B cell (primary cell): ENCODE results near the gene TCERG1L. TPM values are rescaled to one million over a fixed set of nuclear protein-coding genes. Genes with fewer than 3 reads are reported as not detected.

Experiments used
- ATAC-seq: fragments of 200-7000 bp; cut with Tn5 transposase; one replicate; pipeline ENCODE4 v1.10.0; 2021; ENCODE audit warnings: low read depth, mild to moderate bottlenecking, moderate number of reproducible peaks, moderate library complexity
- CTCF ChIA-PET: fragments of 350-600 bp; sonication (Branson Sonifier 250); formaldehyde crosslinking; loops from one replicate; lab custom pipeline; 2021; ENCODE audit warnings: antibody characterized with exemption, inconsistent platforms; lab: Charles Lee
- POLR2A ChIA-PET: fragments of 350-600 bp; sonication (Branson Sonifier 250); formaldehyde crosslinking; loops from one replicate; lab custom pipeline; 2021; ENCODE audit warnings: antibody characterized with exemption; lab: Charles Lee
- DNase-seq: peaks from one replicate; pipeline ENCODE4 v3.0.0; 2013
- H2AFZ ChIP-seq: 2 replicates; pipeline ENCODE4 v1.6.1; 2012; ENCODE audit warnings: mild to moderate bottlenecking, low read depth, low read length; ENCODE audit not compliant: insufficient read depth, poor library complexity, severe bottlenecking
- H3K27ac ChIP-seq, 2 donors: 1 replicate in 1 of 2; 2 replicates in 1 of 2; pipeline ENCODE4 v1.5.1; 2012 to 2013; ENCODE audit warnings: low read length in 2 of 2, mild to moderate bottlenecking in 2 of 2, moderate library complexity in 1 of 2
- H3K27me3 ChIP-seq, 4 experiments: fragments of 200-600 bp in 1 of 4; sonication (generic) in 1 of 4; replicated peaks in 1 of 4; 1 replicate in 2 of 4; 2 replicates in 2 of 4; pipeline versions ENCODE4 v1.6.1 to v1.7.0; 2013 to 2016; ENCODE audit warnings: low read length in 3 of 4, mild to moderate bottlenecking in 2 of 4, mixed read lengths in 1 of 4, moderate library complexity in 1 of 4; ENCODE audit not compliant: insufficient read depth in 4 of 4, control insufficient read depth in 3 of 4; ENCODE audit errors: control extremely low read depth in 1 of 4
- H3K36me3 ChIP-seq, 2 experiments: replicated peaks in 1 of 2; 1 replicate in 1 of 2; 2 replicates in 1 of 2; pipeline versions ENCODE4 v1.6.1 to v1.7.1; 2013; ENCODE audit warnings: low read length in 1 of 2; ENCODE audit not compliant: insufficient read depth in 2 of 2, control insufficient read depth in 1 of 2; ENCODE audit errors: control extremely low read depth in 1 of 2, extremely low read depth in 1 of 2
- H3K4me1 ChIP-seq, 2 donors: fragments of 200-600 bp in 1 of 2; sonication (generic) in 1 of 2; 1 replicate in 1 of 2; 2 replicates in 1 of 2; pipeline versions ENCODE4 v1.5.1 to v1.6.1; 2013 to 2017; ENCODE audit warnings: low read length in 2 of 2; ENCODE audit not compliant: control insufficient read depth in 2 of 2, insufficient read depth in 2 of 2
- H3K4me2 ChIP-seq: replicated peaks from 2 replicates; pipeline ENCODE3; 2012; ENCODE audit warnings: mild to moderate bottlenecking, low read depth, low read length; ENCODE audit not compliant: poor library complexity, severe bottlenecking
- H3K4me3 ChIP-seq, 5 experiments: fragments of 200-600 bp in 1 of 5; sonication (generic) in 1 of 5; 1 replicate in 3 of 5; 2 replicates in 2 of 5; pipeline versions ENCODE4 v1.5.1 to v1.7.0; 2011 to 2016; ENCODE audit warnings: low read length in 4 of 5, mild to moderate bottlenecking in 4 of 5, low read depth in 2 of 5, control low read depth in 1 of 5, moderate library complexity in 1 of 5; ENCODE audit not compliant: insufficient read depth in 1 of 5; ENCODE audit errors: control extremely low read depth in 1 of 5, extremely low read depth in 1 of 5
- H3K79me2 ChIP-seq: fragments of 200-600 bp; sonication (generic); one replicate; pipeline ENCODE4 v1.6.0; 2016; ENCODE audit warnings: low read length; ENCODE audit not compliant: control insufficient read depth, insufficient read depth
- H3K9ac ChIP-seq: fragments of 200-600 bp; sonication (generic); 2 replicates; pipeline ENCODE4 v1.6.1; 2017; ENCODE audit warnings: mild to moderate bottlenecking, low read length, moderate library complexity
- H3K9me3 ChIP-seq, 3 donors: one replicate each; pipeline versions ENCODE4 v1.6.1 to v1.7.1; 2013; ENCODE audit warnings: low read length in 2 of 3; ENCODE audit not compliant: control insufficient read depth in 2 of 3, insufficient read depth in 1 of 3; ENCODE audit errors: control extremely low read depth in 1 of 3
- H4K20me1 ChIP-seq: 2 replicates; pipeline ENCODE4 v1.6.0; 2012; ENCODE audit warnings: mild to moderate bottlenecking, low read length; ENCODE audit not compliant: insufficient read depth, control insufficient read depth, poor library complexity, severe bottlenecking
- H3K27ac Mint-ChIP-seq: one replicate; pipeline ENCODE4 v1.8.0; 2021; ENCODE audit warnings: mixed read lengths
- H3K27me3 Mint-ChIP-seq: one replicate; pipeline ENCODE4 v1.8.0; 2021; ENCODE audit warnings: mixed read lengths
- H3K4me1 Mint-ChIP-seq: one replicate; pipeline ENCODE4 v1.8.0; 2021; ENCODE audit warnings: mixed read lengths
- H3K4me3 Mint-ChIP-seq: one replicate; pipeline ENCODE4 v1.8.0; 2021; ENCODE audit warnings: mixed read lengths
- H3K9me3 Mint-ChIP-seq: one replicate; pipeline ENCODE4 v1.8.0; 2022; ENCODE audit warnings: mixed read lengths; ENCODE audit not compliant: insufficient read depth
- EZH2 ChIP-seq: IDR thresholded peaks from 2 replicates; pipeline ENCODE4 v1.6.1; 2012; ENCODE audit warnings: borderline replicate concordance, low read depth, mild to moderate bottlenecking, moderate library complexity, low read length; ENCODE audit not compliant: insufficient read depth, poor library complexity, severe bottlenecking
- WGBS: methylation state at CpG from one replicate; pipeline ENCODE4 v1.1.5; 2013; ENCODE audit warnings: missing lambda C conversion rate; ENCODE audit not compliant: insufficient coverage; 5-methylcytosine and 5-hydroxymethylcytosine counted together
- intact Hi-C: fragments of 100-400 bp; cut with micrococcal nuclease; formaldehyde crosslinking; loops from one replicate; pipeline ENCODE4 v1.10.0; 2022
- polyA plus RNA-seq: library from polyadenylated mRNA; depleted of rRNA; stranded (reverse); fragments of >200 nt; gene quantifications from 2 replicates; pipeline ENCODE4 v1.2.3, GENCODE V29; 2012
- total RNA-seq, 2 donors: library from RNA; stranded (reverse); fragments of 120-200 nt in 1 of 2; gene quantifications; 1 replicate in 1 of 2; 2 replicates in 1 of 2; pipeline versions ENCODE4 v1.2.3 to v1.2.4, GENCODE V29; 2013 to 2022
- TF ChIP-seq, protein P1 (sequence below): fragments of 200-600 bp; IDR thresholded peaks from one replicate; pipeline ENCODE4 v1.8.0; 2022; ENCODE audit warnings: antibody characterized with exemption, mild to moderate bottlenecking

Gene TCERG1L
- total and polyA plus RNA-seq, 2 donors (not counting 1 experiment from before 2014, with no cell fraction given), result 0.10 TPM; not detected in 1

GRCh38 chr10:131047501-131047900 lies 264.0 kb downstream of the TCERG1L start:
- Histone ChIP-seq H4K20me1 (no peaks in the 10 kb centered on the region), H3K27me3 (no peaks in the 10 kb centered on the region), H3K79me2 (no peaks in the 10 kb centered on the region), H2AFZ (no peak overlapping the region), H3K36me3 (no peaks in the 10 kb centered on the region), H3K9me3 (peaks cover 0 to 25% (median 0%) of the 10 kb centered on the region in 3 donors), H3K27ac (no peak overlapping the region), H3K4me3 (no peak overlapping the region), H3K9ac (no peak overlapping the region), H3K4me1 (no peaks in the 10 kb centered on the region), H3K4me2 (no peak overlapping the region)
- Mint-ChIP-seq H3K27me3 (no peaks in the 10 kb centered on the region), H3K4me1 (no peaks in the 10 kb centered on the region), H3K27ac (no peak overlapping the region), H3K9me3 (peaks cover 5% of the 10 kb centered on the region), H3K4me3 (no peak overlapping the region)
- CTCF ChIA-PET, result no interaction called here
- no peak for DNase-seq
- POLR2A ChIA-PET, result no interaction called here
- WGBS, result 0% methylated on average over 2 of the region's 5 CpGs
- no peak for ATAC-seq
- intact Hi-C loops, result no loop called here
- TF ChIP-seq EZH2, result no peak
- TF ChIP-seq, protein P1, sequence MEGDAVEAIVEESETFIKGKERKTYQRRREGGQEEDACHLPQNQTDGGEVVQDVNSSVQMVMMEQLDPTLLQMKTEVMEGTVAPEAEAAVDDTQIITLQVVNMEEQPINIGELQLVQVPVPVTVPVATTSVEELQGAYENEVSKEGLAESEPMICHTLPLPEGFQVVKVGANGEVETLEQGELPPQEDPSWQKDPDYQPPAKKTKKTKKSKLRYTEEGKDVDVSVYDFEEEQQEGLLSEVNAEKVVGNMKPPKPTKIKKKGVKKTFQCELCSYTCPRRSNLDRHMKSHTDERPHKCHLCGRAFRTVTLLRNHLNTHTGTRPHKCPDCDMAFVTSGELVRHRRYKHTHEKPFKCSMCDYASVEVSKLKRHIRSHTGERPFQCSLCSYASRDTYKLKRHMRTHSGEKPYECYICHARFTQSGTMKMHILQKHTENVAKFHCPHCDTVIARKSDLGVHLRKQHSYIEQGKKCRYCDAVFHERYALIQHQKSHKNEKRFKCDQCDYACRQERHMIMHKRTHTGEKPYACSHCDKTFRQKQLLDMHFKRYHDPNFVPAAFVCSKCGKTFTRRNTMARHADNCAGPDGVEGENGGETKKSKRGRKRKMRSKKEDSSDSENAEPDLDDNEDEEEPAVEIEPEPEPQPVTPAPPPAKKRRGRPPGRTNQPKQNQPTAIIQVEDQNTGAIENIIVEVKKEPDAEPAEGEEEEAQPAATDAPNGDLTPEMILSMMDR, result no peak

DNA sequence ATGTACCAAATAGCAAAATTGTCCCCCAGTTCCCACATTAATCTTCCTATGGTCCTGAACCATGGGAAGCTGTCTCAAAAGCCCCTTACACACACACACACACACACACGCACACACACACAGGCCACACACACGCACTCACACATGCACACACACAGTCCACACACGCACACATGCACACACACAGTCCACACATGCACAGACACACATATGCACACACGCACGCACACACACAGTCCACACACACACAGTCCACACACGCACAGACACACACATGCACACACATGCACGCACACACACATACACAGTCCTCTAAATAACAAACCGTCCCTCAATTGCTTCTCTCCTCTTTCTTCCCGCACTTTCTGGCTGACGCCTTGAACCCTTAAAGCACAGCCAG lies 265.3 kb downstream of the TCERG1L start:
- Histone ChIP-seq H3K4me3 (no peak overlapping the region), H3K27me3 (no peaks in the 10 kb centered on the region), H4K20me1 (no peaks in the 10 kb centered on the region), H3K4me1 (no peaks in the 10 kb centered on the region), H3K4me2 (no peak overlapping the region), H3K36me3 (no peaks in the 10 kb centered on the region), H3K9ac (no peak overlapping the region), H3K9me3 (peaks cover 0 to 23% (median 0%) of the 10 kb centered on the region in 3 donors), H3K79me2 (no peaks in the 10 kb centered on the region), H2AFZ (no peak overlapping the region), H3K27ac (no peak overlapping the region)
- ChIA-PET POLR2A (no interaction called here), CTCF (no interaction called here)
- H3K9me3 Mint-ChIP-seq, result peaks cover 5% of the 10 kb centered on the region
- H3K4me1 Mint-ChIP-seq, result no peaks in the 10 kb centered on the region
- DNase-seq, result no peak
- H3K27ac Mint-ChIP-seq, result no peak overlapping the region
- no peaks in the 10 kb centered on the region for H3K27me3 Mint-ChIP-seq
- TF ChIP-seq, protein P1, result no peak
- no peak for TF ChIP-seq EZH2
- 87% methylated on average over 8 of the region's 10 CpGs for WGBS
- no peak for ATAC-seq
- no peak overlapping the region for H3K4me3 Mint-ChIP-seq
- intact Hi-C loops, result no loop called here
